Testis (tissue), 3 donors: ENCODE results near the gene CWC15. TPM values are rescaled to one million over a fixed set of nuclear protein-coding genes. Genes with fewer than 3 reads are reported as not detected.

Experiments used
- DNase-seq: peaks from one replicate; pipeline ENCODE4 v3.0.0-alpha.2; 2019
- H3K27ac ChIP-seq, 2 donors: fragments of 200-600 bp; sonication (generic); one replicate each; pipeline ENCODE4 v1.5.1; 2019
- H3K27me3 ChIP-seq: fragments of 200-600 bp; sonication (generic); one replicate; pipeline ENCODE4 v1.5.1; 2019
- H3K36me3 ChIP-seq: fragments of 200-600 bp; sonication (generic); one replicate; pipeline ENCODE4 v1.5.1; 2017; ENCODE audit warnings: low read depth; ENCODE audit errors: missing control alignments
- H3K4me1 ChIP-seq: fragments of 200-600 bp; sonication (generic); one replicate; pipeline ENCODE4 v1.5.1; 2019
- H3K4me3 ChIP-seq, 2 donors: fragments of 200-600 bp; sonication (generic); one replicate each; pipeline ENCODE4 v1.5.1; 2017 to 2019
- H3K9me3 ChIP-seq: fragments of 200-600 bp; sonication (generic); one replicate; pipeline ENCODE4 v1.5.1; 2017
- CTCF ChIP-seq, 3 experiments: fragments of 450-650 bp in 2 of 3; fragments of 200-600 bp in 1 of 3; sonication (generic) in 1 of 3; IDR thresholded peaks; one replicate each; pipeline ENCODE4 v1.5.1; 2016 to 2019; ENCODE audit warnings: antibody characterized with exemption in 3 of 3, mild to moderate bottlenecking in 2 of 3, moderate library complexity in 1 of 3
- POLR2A ChIP-seq: fragments of 450-650 bp; IDR thresholded peaks from one replicate; pipeline ENCODE4 v1.6.1; 2017; ENCODE audit warnings: antibody characterized with exemption, mild to moderate bottlenecking, moderate library complexity
- WGBS, 2 donors: methylation state at CpG; one replicate each; pipeline ENCODE4 v1.1.5; 2018; 5-methylcytosine and 5-hydroxymethylcytosine counted together
- intact Hi-C: fragments of 100-400 bp; cut with DNase I; formaldehyde crosslinking; loops from one replicate; pipeline ENCODE4 v1.15.1; 2023; ENCODE audit warnings: low total_unique reads
- polyA plus RNA-seq: library from polyadenylated mRNA; stranded (reverse); fragments of 350-450 nt; fragmentation: Illumina TruSeq; extraction: RNeasy Lipid Tissue Mini Kit (QIAGEN cat#74804); gene quantifications from one replicate; pipeline ENCODE4 v1.2.3, GENCODE V29; 2014; ENCODE audit warnings: low read depth, low replicate concordance; ENCODE audit not compliant: insufficient read depth
- total RNA-seq, 2 donors: library from RNA; depleted of rRNA; stranded (reverse); fragments of >200 nt; gene quantifications; one replicate each; pipeline ENCODE4 v1.2.3, GENCODE V29; 2016

CWC15 gene
- total and polyA plus RNA-seq, 3 donors from 2014 or later: 59.2 to 101 (median 81.8) TPM

GRCh38 chr11:94993400-94993943 lies 20.1 kb upstream of the CWC15 start:
- Histone ChIP-seq H3K36me3 (no peaks in the 10 kb centered on the region), H3K4me3 (no peak overlapping the region), H3K9me3 (no peaks in the 10 kb centered on the region), H3K27me3 (no peaks in the 10 kb centered on the region), H3K4me1 (no peaks in the 10 kb centered on the region), H3K27ac (no peak overlapping the region)
- WGBS, 2 donors: 94 to 97% methylated on average over 2 of the region's 2 CpGs
- TF ChIP-seq CTCF (IDR thresholded peaks at IDR 0.05) (no peak), POLR2A (no peak)
- intact Hi-C loops: no loop called here
- DNase-seq: no peak

- intact Hi-C loops: no loop called here
Measured at GRCh38 chr11:94988748-94989147, 15.4 kb upstream of the CWC15 start.

GRCh38 chr11:94987378-94987777 lies 14.0 kb upstream of the CWC15 start:
- H3K4me3 ChIP-seq: no peak overlapping the region
- TF ChIP-seq POLR2A: no peak
- no peak for TF ChIP-seq CTCF (IDR thresholded peaks at IDR 0.05)
- H3K27ac ChIP-seq: no peak overlapping the region
- H3K4me1 ChIP-seq: no peaks in the 10 kb centered on the region
- H3K9me3 ChIP-seq: no peaks in the 10 kb centered on the region
- 80 to 87% methylated on average over 4 of the region's 4 CpGs for WGBS, 2 donors
- H3K36me3 ChIP-seq: no peaks in the 10 kb centered on the region
- intact Hi-C loops: no loop called here
- no peak for DNase-seq
- H3K27me3 ChIP-seq: no peaks in the 10 kb centered on the region

More at GRCh38 chr11:94988748-94989147, 15.4 kb upstream of the CWC15 start:
- Histone ChIP-seq H3K9me3 (no peaks in the 10 kb centered on the region), H3K27me3 (no peaks in the 10 kb centered on the region), H3K36me3 (no peaks in the 10 kb centered on the region), H3K4me1 (no peaks in the 10 kb centered on the region), H3K4me3 (no peak overlapping the region), H3K27ac (no peak overlapping the region)
- no peak for TF ChIP-seq CTCF (IDR thresholded peaks at IDR 0.05)
- no peak for TF ChIP-seq POLR2A
- WGBS, 2 donors: 83 to 96% methylated on average over 1 of the region's 1 CpG
- no peak for DNase-seq

GRCh38 chr11:94975599-94975998 lies 2.2 kb upstream of the CWC15 start:
- WGBS, 2 donors: 88 to 91% methylated on average over 1 of the region's 1 CpG
- intact Hi-C loops: no loop called here
- no peak overlapping the region for H3K27ac ChIP-seq
- peaks cover 7% of the 10 kb centered on the region for H3K4me1 ChIP-seq
- no peaks in the 10 kb centered on the region for H3K36me3 ChIP-seq
- TF ChIP-seq CTCF (IDR thresholded peaks at IDR 0.05) (no peak), POLR2A (no peak)
- H3K4me3 ChIP-seq: no peak overlapping the region
- no peaks in the 10 kb centered on the region for H3K9me3 ChIP-seq
- H3K27me3 ChIP-seq: no peaks in the 10 kb centered on the region
- DNase-seq: no peak

DNA sequence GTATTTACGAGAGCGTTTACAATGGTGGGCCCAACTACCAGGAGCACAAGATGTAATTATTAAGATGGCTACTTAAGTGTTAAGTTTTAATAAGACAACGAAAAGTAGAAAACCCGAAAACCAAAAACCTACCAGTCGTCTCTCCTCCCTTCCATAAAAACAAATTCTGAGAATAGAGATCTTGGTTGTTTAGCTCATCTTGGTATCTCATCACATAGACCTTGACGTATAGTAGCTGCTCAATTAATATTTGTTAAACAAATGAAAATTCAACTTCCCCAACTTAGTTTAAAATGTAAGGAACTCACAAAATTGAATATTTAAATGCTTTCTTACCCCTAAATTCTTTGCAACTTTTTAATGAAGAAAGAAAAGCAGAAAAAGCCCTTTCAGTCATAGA lies 822 bp upstream of the CWC15 start:
- Histone ChIP-seq H3K27me3 (no peaks in the 10 kb centered on the region), H3K4me1 (peaks cover 7% of the 10 kb centered on the region), H3K36me3 (no peaks in the 10 kb centered on the region), H3K4me3 (peak overlapping the region; percentile 85 to 95), H3K9me3 (no peaks in the 10 kb centered on the region), H3K27ac (peak overlapping the region in 1 of 2 donors; percentile 85)
- intact Hi-C loops: loop anchor here (5.0 kb wide), 1 partner anchor 352 kb away; no protein-coding TSS in a partner anchor
- TF ChIP-seq POLR2A (no peak), CTCF (IDR thresholded peaks at IDR 0.05) (no peak)
- 21 to 31% methylated on average over 6 of the region's 6 CpGs for WGBS, 2 donors
- DNase-seq: no peak
